Adrenal gland (tissue), 12 donors: ENCODE data around the gene ELN. TPM values are rescaled to one million over a fixed set of nuclear protein-coding genes. Genes with fewer than 3 reads are reported as not detected.
A peak's percentile ranks its signal among the peaks of the same experiment; 100 is the strongest.

ENCODE experiments used
- DNase-seq, 7 donors: peaks; one replicate each; pipeline ENCODE4 v3.0.0-alpha.2; 2019 to 2020
- H3K27ac ChIP-seq, 5 donors: fragments of 200-600 bp; sonication (generic) in 4 of 5; 1 replicate in 3 of 5; 2 replicates in 2 of 5; pipeline versions ENCODE4 v1.5.1 to v1.8.0; 2016 to 2020; ENCODE audit warnings: mild to moderate bottlenecking in 1 of 5
- H3K27me3 ChIP-seq: fragments of 200-600 bp; 2 replicates; pipeline ENCODE4 v1.8.0; 2021
- H3K36me3 ChIP-seq, 2 donors: fragments of 200-600 bp; replicated peaks in 1 of 2; 1 replicate in 1 of 2; 2 replicates in 1 of 2; pipeline versions ENCODE4 v1.5.1 to v1.8.0; 2018 to 2022
- H3K4me1 ChIP-seq, 2 donors: fragments of 200-600 bp; replicated peaks in 1 of 2; 1 replicate in 1 of 2; 2 replicates in 1 of 2; pipeline versions ENCODE4 v1.5.1 to v1.8.0; 2018 to 2021
- H3K4me3 ChIP-seq, 4 donors: fragments of 200-600 bp; sonication (generic) in 3 of 4; one replicate each; pipeline ENCODE4 v1.5.1; 2016 to 2018
- H3K9me3 ChIP-seq, 3 donors: fragments of 200-600 bp; sonication (generic) in 1 of 3; replicated peaks in 1 of 3; 1 replicate in 2 of 3; 2 replicates in 1 of 3; pipeline versions ENCODE4 v1.5.1 to v1.8.0; 2016 to 2021
- POLR2A ChIP-seq, 2 donors: fragments of 450-650 bp; IDR thresholded peaks; one replicate each; pipeline ENCODE4 v1.6.1; 2017; ENCODE audit warnings: antibody characterized with exemption in 2 of 2, mild to moderate bottlenecking in 2 of 2, moderate library complexity in 1 of 2
- WGBS, 4 donors: extraction: QIAGEN DNeasy Blood & Tissue Kit in 2 of 4; methylation state at CpG; one replicate each; pipeline versions ENCODE4 v1.1.5 to v1.1.7; 2013 to 2017; 5-methylcytosine and 5-hydroxymethylcytosine counted together
- intact Hi-C, 2 donors: fragments of 100-400 bp; cut with DNase I; formaldehyde crosslinking; loops; one replicate each; pipeline versions ENCODE4 v1.14.1 to v1.15.0; 2022 to 2023
- polyA plus RNA-seq, 3 donors: library from polyadenylated mRNA; stranded (reverse); fragments of 200-250 nt in 2 of 3; fragments of 350-450 nt in 1 of 3; fragmentation: Illumina TruSeq in 1 of 3; extraction: RNeasy Lipid Tissue Mini Kit (QIAGEN cat#74804) in 1 of 3; gene quantifications; one replicate each; pipeline ENCODE4 v1.2.3, GENCODE V29; 2013 to 2014
- total RNA-seq, 9 donors: library from RNA; depleted of rRNA in 4 of 9; stranded (reverse); fragments of >200 nt in 4 of 9; fragments of 120-200 nt in 1 of 9; fragmentation: NEBNext Ultra II Directional in 1 of 9; extraction: Animal tissue kit (Norgen Biotek cat#: 25700) in 1 of 9; gene quantifications; one replicate each; pipeline versions ENCODE4 v1.1.0 to v1.2.4, GENCODE V29; 2013 to 2023
- TF ChIP-seq, protein P1 (sequence below), 6 experiments: fragments of 450-650 bp in 4 of 6; fragments of 200-600 bp in 2 of 6; sonication (generic) in 1 of 6; IDR thresholded peaks; 1 replicate in 5 of 6; 2 replicates in 1 of 6; pipeline versions ENCODE4 v1.5.1 to v1.8.0; 2016 to 2021; ENCODE audit warnings: antibody characterized with exemption in 6 of 6, mild to moderate bottlenecking in 2 of 6, moderate library complexity in 1 of 6
- donor health status: healthy with polysubstance abuse.
- donor health status: Bipolar disorder and iron deficiency.
- donor health status: DM: yes; HTN: yes; CAD: no.
- donor health status: DM: no; HTN: no; CAD: no.
- donor health status: DM: no; HTN: no; CAD: no.
- donor health status: DM: yes; HTN: yes; CAD: no.

Gene ELN
- total and polyA plus RNA-seq, 12 donors, result 4.6 to 107 (median 15.9) TPM

DNA sequence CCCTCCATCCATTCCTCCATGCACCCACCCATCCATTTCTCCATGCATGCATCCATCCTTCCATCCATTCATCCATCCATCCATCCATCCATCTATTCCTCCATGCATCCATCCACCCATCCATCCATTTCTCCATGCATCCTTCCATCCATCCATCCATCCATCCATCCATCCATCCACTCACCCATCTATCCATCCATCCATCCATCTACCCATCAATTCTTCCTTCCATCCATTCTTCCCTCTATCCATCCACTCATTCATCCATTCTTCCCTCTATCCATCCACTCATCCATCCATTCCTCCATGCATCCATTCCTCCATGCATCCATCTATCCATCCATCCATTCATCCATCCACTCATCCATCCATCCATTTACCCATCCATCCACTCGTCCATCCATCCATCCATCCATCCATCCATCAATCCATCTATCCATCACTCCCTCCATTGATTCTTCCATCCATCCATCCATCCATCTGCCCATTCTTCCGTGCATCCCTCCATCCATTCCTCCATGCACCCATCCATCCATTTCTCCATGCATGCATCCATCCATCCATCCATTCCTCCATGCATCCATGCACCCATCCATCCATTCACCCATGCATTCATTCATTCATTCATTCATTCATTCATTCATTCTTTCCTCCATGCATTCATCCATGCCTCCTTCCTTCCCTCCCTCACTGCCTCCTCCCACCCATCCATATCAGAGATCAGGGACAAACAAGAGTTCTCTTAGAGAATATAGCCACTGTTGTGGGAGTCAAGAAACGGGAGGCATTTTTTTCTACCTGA, 22.2 kb downstream of the ELN start:
- no peaks in the 10 kb centered on the region for H3K27me3 ChIP-seq
- no peak overlapping the region for H3K27ac ChIP-seq
- no peaks in the 10 kb centered on the region for H3K9me3 ChIP-seq
- no peak for TF ChIP-seq POLR2A (IDR thresholded peaks at IDR 0.05)
- TF ChIP-seq, protein P1, sequence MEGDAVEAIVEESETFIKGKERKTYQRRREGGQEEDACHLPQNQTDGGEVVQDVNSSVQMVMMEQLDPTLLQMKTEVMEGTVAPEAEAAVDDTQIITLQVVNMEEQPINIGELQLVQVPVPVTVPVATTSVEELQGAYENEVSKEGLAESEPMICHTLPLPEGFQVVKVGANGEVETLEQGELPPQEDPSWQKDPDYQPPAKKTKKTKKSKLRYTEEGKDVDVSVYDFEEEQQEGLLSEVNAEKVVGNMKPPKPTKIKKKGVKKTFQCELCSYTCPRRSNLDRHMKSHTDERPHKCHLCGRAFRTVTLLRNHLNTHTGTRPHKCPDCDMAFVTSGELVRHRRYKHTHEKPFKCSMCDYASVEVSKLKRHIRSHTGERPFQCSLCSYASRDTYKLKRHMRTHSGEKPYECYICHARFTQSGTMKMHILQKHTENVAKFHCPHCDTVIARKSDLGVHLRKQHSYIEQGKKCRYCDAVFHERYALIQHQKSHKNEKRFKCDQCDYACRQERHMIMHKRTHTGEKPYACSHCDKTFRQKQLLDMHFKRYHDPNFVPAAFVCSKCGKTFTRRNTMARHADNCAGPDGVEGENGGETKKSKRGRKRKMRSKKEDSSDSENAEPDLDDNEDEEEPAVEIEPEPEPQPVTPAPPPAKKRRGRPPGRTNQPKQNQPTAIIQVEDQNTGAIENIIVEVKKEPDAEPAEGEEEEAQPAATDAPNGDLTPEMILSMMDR (IDR thresholded peaks at IDR 0.05), result no peak
- DNase-seq, result no peak
- no peaks in the 10 kb centered on the region for H3K4me1 ChIP-seq
- 68 to 78% (median 72%) methylated on average over 3 of the region's 3 CpGs for WGBS, 4 donors
- peaks cover 0 to 5% of the 10 kb centered on the region in 2 donors for H3K36me3 ChIP-seq
- intact Hi-C loops, result no loop called here
- no peak overlapping the region for H3K4me3 ChIP-seq

DNA sequence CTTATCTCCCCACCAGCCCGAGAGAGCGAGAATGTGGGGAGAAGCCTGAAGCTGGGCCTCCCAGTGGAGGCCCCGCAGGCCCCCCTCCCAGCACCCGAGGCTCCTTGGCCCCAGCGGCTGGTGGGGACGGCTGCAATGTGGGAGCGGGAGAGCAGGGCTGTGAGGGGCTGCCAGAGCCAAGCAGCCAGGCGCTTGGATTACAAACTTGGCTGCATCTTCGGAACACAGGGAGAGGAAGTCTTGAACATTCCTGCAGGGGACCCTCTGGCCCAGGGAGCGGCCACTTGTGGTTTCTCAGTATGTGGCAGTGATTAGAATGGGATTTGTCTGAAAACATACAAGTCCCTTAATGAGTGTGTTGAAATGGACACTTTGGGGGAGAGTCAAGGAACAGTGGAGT, 23.2 kb downstream of the ELN start:
- Histone ChIP-seq H3K4me3 (no peak overlapping the region), H3K36me3 (peaks cover 0 to 5% of the 10 kb centered on the region in 2 donors), H3K4me1 (no peaks in the 10 kb centered on the region), H3K9me3 (no peaks in the 10 kb centered on the region), H3K27me3 (no peaks in the 10 kb centered on the region), H3K27ac (peak overlapping the region in 1 of 5 donors; percentile 63)
- no peak for DNase-seq
- 60 to 76% (median 67%) methylated on average over 4 to 10 of the region's 10 CpGs for WGBS, 4 donors
- no peak for TF ChIP-seq POLR2A (IDR thresholded peaks at IDR 0.05)
- TF ChIP-seq, protein P1 (IDR thresholded peaks at IDR 0.05), result no peak
- intact Hi-C loops, result no loop called here

DNA sequence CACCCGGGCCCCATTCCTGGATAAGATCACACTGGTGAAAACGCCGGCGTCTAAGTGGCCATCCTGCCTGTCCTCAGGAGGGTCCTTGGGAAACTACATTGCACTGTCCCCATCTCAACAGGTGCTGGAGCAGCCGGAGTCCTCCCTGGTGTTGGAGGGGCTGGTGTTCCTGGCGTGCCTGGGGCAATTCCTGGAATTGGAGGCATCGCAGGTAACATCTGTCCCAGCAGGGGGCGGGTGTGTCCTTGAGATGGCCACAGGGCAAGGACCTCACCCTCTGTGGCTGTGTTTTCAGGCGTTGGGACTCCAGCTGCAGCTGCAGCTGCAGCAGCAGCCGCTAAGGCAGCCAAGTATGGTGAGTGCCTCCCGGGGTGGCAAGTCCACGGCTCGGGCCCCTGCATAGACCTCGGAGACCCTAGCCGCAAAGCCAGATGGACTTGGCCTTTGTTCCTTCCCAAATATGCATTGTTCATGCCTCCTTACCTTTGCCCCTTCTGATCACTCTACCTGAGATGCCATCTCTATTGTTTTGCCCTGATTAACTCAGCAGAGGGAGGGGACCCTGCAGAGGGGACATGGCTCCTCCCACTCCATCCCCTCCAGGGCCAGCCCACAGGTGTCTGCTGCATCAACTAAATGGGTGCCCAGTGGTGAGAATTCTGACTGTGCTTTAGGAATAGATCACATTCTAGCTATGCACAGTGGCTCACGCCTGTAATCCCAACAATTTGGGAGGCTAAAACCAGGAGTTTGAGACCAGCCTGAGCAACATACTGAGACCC, 23.8 kb downstream of the ELN start:
- Histone ChIP-seq H3K36me3 (peaks cover 0 to 5% of the 10 kb centered on the region in 2 donors), H3K9me3 (no peaks in the 10 kb centered on the region), H3K27ac (peak overlapping the region in 1 of 5 donors; percentile 60), H3K4me3 (no peak overlapping the region), H3K4me1 (no peaks in the 10 kb centered on the region), H3K27me3 (no peaks in the 10 kb centered on the region)
- intact Hi-C loops, result no loop called here
- TF ChIP-seq, protein P1 (IDR thresholded peaks at IDR 0.05), result peak in 1 of 6 experiments; percentile 4
- no peak for TF ChIP-seq POLR2A (IDR thresholded peaks at IDR 0.05)
- WGBS, 4 donors, result 55 to 65% (median 59%) methylated on average over 14 to 16 of the region's 16 CpGs
- DNase-seq, result no peak

DNA sequence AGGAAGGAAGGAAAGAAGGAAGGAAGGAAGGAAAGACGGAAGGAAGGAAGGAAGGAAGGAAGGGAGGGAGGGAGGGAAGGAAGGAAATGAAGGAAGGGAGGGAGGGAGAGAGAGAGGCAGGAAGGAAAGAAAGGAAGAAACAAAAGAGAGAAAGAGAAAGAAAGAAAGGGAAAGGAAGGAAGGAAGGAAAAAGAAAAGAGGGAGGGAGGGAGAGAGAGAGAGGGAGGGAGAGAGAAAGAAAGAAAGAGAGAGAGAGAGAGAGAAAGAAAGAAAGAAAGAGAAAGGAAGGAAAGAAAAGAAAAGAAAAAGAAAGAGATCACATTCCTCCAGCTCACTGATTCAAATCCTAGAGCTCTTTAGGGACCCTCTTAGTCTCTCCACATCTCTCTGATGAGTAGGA, 24.7 kb downstream of the ELN start:
- TF ChIP-seq, protein P1 (IDR thresholded peaks at IDR 0.05), result no peak
- no peak for TF ChIP-seq POLR2A (IDR thresholded peaks at IDR 0.05)
- no peaks in the 10 kb centered on the region for H3K27me3 ChIP-seq
- no peaks in the 10 kb centered on the region for H3K9me3 ChIP-seq
- no peak for DNase-seq
- H3K4me3 ChIP-seq, result no peak overlapping the region
- peaks cover 0 to 5% of the 10 kb centered on the region in 2 donors for H3K36me3 ChIP-seq
- no peaks in the 10 kb centered on the region for H3K4me1 ChIP-seq
- no peak overlapping the region for H3K27ac ChIP-seq
- WGBS, 4 donors, result 53 to 71% (median 66%) methylated on average over 1 of the region's 1 CpG
- intact Hi-C loops, result no loop called here
